Thyroid gland (tissue), 4 donors: ENCODE measurements around the gene SLC35F6.

Experiments
- POLR2A ChIP-seq, 2 donors: fragments of 450-650 bp; IDR thresholded peaks; one replicate each; pipeline ENCODE4 v1.6.1; 2017; ENCODE audit warnings: antibody characterized with exemption in 2 of 2, mild to moderate bottlenecking in 2 of 2, moderate library complexity in 1 of 2
- TF ChIP-seq, protein P1 (sequence below), 6 experiments: fragments of 200-600 bp in 3 of 6; fragments of 450-650 bp in 3 of 6; sonication (generic) in 3 of 6; IDR thresholded peaks; one replicate each; pipeline ENCODE4 v1.5.1; 2016 to 2019; ENCODE audit warnings: antibody characterized with exemption in 6 of 6, mild to moderate bottlenecking in 2 of 6, inconsistent platforms in 1 of 6, moderate library complexity in 1 of 6

DNA sequence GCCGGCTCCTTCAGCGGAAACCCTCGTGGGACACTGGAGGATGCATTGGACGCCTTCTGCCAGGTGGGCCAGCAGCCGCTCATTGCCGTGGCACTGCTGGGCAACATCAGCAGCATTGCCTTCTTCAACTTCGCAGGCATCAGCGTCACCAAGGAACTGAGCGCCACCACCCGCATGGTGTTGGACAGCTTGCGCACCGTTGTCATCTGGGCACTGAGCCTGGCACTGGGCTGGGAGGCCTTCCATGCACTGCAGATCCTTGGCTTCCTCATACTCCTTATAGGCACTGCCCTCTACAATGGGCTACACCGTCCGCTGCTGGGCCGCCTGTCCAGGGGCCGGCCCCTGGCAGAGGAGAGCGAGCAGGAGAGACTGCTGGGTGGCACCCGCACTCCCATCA lies 14.0 kb downstream of the SLC35F6 start:
- TF ChIP-seq POLR2A (IDR thresholded peaks at IDR 0.05) = no peak
- TF ChIP-seq, protein P1, sequence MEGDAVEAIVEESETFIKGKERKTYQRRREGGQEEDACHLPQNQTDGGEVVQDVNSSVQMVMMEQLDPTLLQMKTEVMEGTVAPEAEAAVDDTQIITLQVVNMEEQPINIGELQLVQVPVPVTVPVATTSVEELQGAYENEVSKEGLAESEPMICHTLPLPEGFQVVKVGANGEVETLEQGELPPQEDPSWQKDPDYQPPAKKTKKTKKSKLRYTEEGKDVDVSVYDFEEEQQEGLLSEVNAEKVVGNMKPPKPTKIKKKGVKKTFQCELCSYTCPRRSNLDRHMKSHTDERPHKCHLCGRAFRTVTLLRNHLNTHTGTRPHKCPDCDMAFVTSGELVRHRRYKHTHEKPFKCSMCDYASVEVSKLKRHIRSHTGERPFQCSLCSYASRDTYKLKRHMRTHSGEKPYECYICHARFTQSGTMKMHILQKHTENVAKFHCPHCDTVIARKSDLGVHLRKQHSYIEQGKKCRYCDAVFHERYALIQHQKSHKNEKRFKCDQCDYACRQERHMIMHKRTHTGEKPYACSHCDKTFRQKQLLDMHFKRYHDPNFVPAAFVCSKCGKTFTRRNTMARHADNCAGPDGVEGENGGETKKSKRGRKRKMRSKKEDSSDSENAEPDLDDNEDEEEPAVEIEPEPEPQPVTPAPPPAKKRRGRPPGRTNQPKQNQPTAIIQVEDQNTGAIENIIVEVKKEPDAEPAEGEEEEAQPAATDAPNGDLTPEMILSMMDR (IDR thresholded peaks at IDR 0.05) = no peak
